Measurements from ENCODE around the gene FAT3. TPM values are rescaled to one million over a fixed set of nuclear protein-coding genes. Genes with fewer than 3 reads are reported as not detected.

Gene FAT3
- total RNA-seq: not detected in 2 replicates

DNA sequence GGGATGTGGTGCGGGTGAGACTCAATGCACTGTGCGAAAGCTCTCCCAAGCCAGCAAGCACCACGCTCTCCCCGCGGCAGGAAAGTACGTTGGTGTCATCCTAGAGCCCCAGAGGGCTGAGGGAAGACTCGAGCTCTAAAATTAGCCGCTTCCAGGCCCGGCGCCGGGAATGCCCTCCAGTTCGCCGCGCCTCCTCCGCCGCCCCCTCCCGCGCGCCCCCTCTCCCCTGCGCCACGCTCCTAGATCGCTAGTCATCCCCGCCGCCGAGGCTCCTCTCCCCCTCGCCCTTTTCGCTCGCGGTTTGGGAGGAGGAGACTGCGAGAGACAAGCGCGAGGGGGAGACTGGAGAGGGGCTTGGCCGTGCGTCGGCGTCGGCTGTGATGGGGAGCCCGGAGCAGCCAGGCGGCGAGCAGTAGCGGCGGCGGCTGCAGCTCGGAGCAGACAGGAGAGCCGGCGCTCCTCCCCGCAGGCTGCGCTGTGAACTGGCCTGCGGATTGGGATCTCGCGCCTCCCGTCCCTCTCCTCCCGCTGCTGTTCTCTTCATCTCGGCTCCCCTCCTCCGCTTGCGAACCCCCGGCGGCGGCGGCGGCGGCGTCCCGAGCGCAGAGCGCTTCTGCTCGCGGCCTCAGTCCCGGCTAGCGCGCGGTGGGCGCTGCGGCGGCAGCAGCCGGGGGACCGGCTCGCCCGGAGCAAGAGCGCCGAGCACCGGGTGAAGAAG lies at the start of gene FAT3:
Gene FAT3 (plus strand): TSS at position 412 of the 718 bp plus-strand sequence. CDS start 127,295 bp downstream, outside the sequence.

Data from mammary microvascular endothelial cell (primary cell).